SH-SY5Y (cell line): ENCODE results near the gene CMTM2.

Source experiments
- GATA2 ChIP-seq: IDR thresholded peaks from 2 replicates; pipeline ENCODE4 v1.6.1; 2011; ENCODE audit warnings: mild to moderate bottlenecking, low read depth, low read length
- GATA3 ChIP-seq: IDR thresholded peaks from 2 replicates; pipeline ENCODE4 v1.6.1; 2011; ENCODE audit warnings: low read depth, mild to moderate bottlenecking, low read length, moderate library complexity

DNA sequence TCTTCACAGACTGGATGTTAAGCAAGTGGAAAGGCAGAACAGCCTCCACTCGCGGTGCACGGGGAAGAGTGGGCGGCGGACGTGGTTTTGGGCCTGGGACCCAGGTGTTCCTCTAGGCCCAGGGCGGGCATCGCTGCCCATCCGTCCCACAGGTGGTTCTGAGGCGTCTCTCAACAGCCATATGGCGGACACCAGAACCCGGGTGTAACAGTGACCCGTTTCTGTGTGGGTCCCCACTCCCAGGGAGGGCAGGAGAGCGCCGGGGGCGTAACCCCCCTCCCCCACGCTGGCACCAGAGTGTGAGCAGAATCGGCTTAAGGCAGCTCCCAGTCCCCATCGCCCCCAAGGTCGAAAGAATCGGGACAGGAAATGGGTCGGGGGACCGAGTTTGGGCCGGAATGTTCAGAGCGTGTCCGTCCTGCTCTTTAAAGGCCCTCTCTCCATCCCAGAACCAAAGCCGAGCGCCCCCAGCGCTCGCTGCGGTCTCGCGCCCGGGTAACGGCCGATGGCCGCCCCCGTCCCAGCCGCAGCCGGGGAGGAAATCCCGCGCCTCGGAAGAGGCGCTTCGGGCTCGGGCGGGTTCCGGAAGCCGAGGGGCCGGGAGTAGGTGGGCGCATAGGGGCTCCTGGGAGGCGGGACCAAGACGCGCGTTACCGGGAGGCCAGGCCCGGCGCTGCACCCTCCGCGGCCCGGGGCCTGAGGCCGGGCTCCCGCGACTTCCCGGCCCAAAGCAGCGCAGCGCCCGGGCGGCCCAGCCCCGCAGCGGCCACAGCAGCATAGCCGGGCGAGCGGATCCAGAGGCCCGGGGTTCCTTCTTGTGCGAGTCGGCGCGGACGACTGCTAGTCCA is 29.8 kb upstream of the CMTM2 start, which contains the start of gene TK2:
- TF ChIP-seq GATA2 (no peak), GATA3 (no peak)
